DOHH2 (cell line): ENCODE measurements around the gene TPCN2.

Experiments
- H3F3A ChIP-seq: fragments of 200-600 bp; sonication (generic), shearing (Covaris generic); 2 replicates; pipeline ENCODE4 v1.6.0; 2016; ENCODE audit warnings: antibody characterized with exemption, mild to moderate bottlenecking; ENCODE audit not compliant: control insufficient read depth, insufficient read depth
- H3K27ac ChIP-seq: fragments of 200-600 bp; sonication (generic); 2 replicates; pipeline ENCODE4 v1.5.1; 2014; ENCODE audit warnings: low read depth, mild to moderate bottlenecking, low read length, moderate library complexity
- H3K27me3 ChIP-seq: fragments of 200-600 bp; sonication (generic); 2 replicates; pipeline ENCODE4 v1.6.1; 2014; ENCODE audit warnings: mild to moderate bottlenecking, low read length, mixed read lengths; ENCODE audit not compliant: control insufficient read depth
- H3K36me3 ChIP-seq: fragments of 200-600 bp; sonication (generic); 2 replicates; pipeline ENCODE4 v1.6.1; 2014; ENCODE audit warnings: mild to moderate bottlenecking, low read length, moderate library complexity, mixed read lengths; ENCODE audit not compliant: control insufficient read depth
- H3K4me1 ChIP-seq: fragments of 200-600 bp; sonication (generic); 2 replicates; pipeline ENCODE4 v1.6.1; 2014; ENCODE audit warnings: mild to moderate bottlenecking, low read length, mixed read lengths; ENCODE audit not compliant: control insufficient read depth
- H3K4me2 ChIP-seq: fragments of 200-600 bp; sonication (generic); 2 replicates; pipeline ENCODE4 v1.6.0; 2014; ENCODE audit warnings: mild to moderate bottlenecking, low read length, moderate library complexity
- H3K4me3 ChIP-seq: fragments of 200-600 bp; sonication (generic); 2 replicates; pipeline ENCODE4 v1.5.1; 2014; ENCODE audit warnings: mild to moderate bottlenecking, low read length, mixed read lengths
- H3K79me2 ChIP-seq: fragments of 200-600 bp; sonication (generic); 2 replicates; pipeline ENCODE4 v1.6.1; 2014; ENCODE audit warnings: mild to moderate bottlenecking, low read length, mixed read lengths; ENCODE audit not compliant: control insufficient read depth
- H3K9me2 ChIP-seq: fragments of 200-600 bp; sonication (generic); replicated peaks from 2 replicates; pipeline ENCODE4 v1.6.1; 2014; ENCODE audit warnings: mild to moderate bottlenecking, low read length, mixed read lengths; ENCODE audit not compliant: control insufficient read depth
- H3K9me3 ChIP-seq: fragments of 200-600 bp; sonication (generic); 2 replicates; pipeline ENCODE4 v1.6.1; 2014; ENCODE audit warnings: antibody characterized with exemption, low read length, mixed read lengths; ENCODE audit not compliant: control insufficient read depth, insufficient read depth
- H4K20me1 ChIP-seq: fragments of 200-600 bp; sonication (generic); 2 replicates; pipeline ENCODE4 v1.6.0; 2014; ENCODE audit warnings: low read depth, mild to moderate bottlenecking, antibody characterized with exemption, low read length, moderate library complexity; ENCODE audit not compliant: control insufficient read depth, insufficient read depth
- EZH2phosphoT487 ChIP-seq: fragments of 200-600 bp; sonication (generic); IDR thresholded peaks from 2 replicates; pipeline ENCODE4 v1.6.1; 2017; ENCODE audit warnings: borderline replicate concordance, mild to moderate bottlenecking, antibody characterized with exemption, low read length, moderate library complexity, mixed read lengths
- TF ChIP-seq, protein P1 (sequence below): fragments of 200-600 bp; sonication (generic); IDR thresholded peaks from one replicate; pipeline ENCODE4 v1.5.1; 2014; ENCODE audit warnings: antibody characterized with exemption, mild to moderate bottlenecking, low read depth, low read length; ENCODE audit not compliant: poor library complexity, severe bottlenecking

The TPCN2 gene

DNA sequence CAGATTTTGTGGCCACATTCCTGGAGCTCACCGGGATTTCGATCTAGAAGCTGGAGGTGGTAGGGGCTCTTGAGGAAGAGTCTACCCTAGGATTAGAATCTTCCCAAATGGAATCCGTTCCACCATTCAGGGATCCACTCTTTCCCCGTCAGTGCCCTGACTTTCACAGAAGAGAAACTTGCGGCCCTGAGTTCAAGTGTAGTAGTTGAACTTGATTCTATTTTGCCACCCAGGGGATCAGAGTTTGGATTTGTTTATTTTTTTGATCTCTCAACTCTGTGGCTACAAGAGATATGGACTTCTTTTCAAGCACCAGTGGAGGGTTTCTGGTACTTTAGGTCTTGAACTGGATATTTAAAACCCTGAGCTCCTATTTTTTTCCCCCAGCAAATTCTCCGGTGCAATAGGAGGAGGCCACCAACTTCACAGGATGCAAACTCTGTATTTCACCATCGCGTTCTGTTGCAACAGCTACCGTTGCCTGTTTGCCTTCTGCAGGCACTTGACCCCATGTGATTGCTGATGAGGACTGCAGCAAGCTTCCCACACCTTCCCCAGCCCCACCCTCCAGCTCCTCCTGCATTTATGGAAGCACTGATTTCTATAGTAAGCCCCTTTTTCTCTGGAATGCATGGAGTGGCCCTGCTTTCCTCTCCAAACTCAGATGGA is 20.9 kb upstream of the TPCN2 start:
- no peak overlapping the region for H3K4me2 ChIP-seq

DNA sequence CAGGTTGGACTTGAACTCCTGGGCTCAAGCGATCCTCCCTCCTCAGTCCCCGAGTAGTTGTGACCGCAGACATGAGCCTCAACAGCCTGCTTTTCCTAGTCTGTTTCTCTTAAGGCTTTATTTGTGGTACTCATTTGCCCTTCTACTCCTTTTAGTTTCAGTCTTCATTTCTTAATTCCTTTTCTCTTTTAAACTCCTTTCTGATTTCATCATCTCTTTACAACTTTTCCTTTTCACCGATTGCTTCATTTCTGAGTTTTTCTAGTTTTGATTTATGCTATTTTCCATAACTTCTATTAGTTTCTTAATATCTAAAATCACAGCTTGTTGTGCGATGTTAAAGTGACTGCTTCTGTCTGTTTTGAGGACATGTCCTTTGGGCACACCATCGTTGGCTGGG is 18.4 kb upstream of the TPCN2 start:
- H3K9me3 ChIP-seq: no peaks in the 10 kb centered on the region
- no peak for TF ChIP-seq EZH2phosphoT487
- TF ChIP-seq, protein P1, sequence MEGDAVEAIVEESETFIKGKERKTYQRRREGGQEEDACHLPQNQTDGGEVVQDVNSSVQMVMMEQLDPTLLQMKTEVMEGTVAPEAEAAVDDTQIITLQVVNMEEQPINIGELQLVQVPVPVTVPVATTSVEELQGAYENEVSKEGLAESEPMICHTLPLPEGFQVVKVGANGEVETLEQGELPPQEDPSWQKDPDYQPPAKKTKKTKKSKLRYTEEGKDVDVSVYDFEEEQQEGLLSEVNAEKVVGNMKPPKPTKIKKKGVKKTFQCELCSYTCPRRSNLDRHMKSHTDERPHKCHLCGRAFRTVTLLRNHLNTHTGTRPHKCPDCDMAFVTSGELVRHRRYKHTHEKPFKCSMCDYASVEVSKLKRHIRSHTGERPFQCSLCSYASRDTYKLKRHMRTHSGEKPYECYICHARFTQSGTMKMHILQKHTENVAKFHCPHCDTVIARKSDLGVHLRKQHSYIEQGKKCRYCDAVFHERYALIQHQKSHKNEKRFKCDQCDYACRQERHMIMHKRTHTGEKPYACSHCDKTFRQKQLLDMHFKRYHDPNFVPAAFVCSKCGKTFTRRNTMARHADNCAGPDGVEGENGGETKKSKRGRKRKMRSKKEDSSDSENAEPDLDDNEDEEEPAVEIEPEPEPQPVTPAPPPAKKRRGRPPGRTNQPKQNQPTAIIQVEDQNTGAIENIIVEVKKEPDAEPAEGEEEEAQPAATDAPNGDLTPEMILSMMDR: no peak
- H4K20me1 ChIP-seq: no peaks in the 10 kb centered on the region
- no peak overlapping the region for H3K4me3 ChIP-seq
- H3K4me1 ChIP-seq: no peaks in the 10 kb centered on the region
- H3K79me2 ChIP-seq: no peaks in the 10 kb centered on the region
- H3K27me3 ChIP-seq: no peaks in the 10 kb centered on the region
- no peaks in the 10 kb centered on the region for H3F3A ChIP-seq
- no peaks in the 10 kb centered on the region for H3K9me2 ChIP-seq
- H3K27ac ChIP-seq: no peak overlapping the region
- H3K36me3 ChIP-seq: no peaks in the 10 kb centered on the region
- no peak overlapping the region for H3K4me2 ChIP-seq

More for the DNA sequence above, 20.9 kb upstream of the TPCN2 start:
- H3K27me3 ChIP-seq: no peaks in the 10 kb centered on the region
- TF ChIP-seq, protein P1: no peak
- TF ChIP-seq EZH2phosphoT487: no peak
- no peaks in the 10 kb centered on the region for H3K4me1 ChIP-seq
- no peaks in the 10 kb centered on the region for H3K9me2 ChIP-seq
- no peak overlapping the region for H3K27ac ChIP-seq
- no peaks in the 10 kb centered on the region for H3K36me3 ChIP-seq
- H3K4me3 ChIP-seq: no peak overlapping the region
- no peaks in the 10 kb centered on the region for H3K9me3 ChIP-seq
- no peaks in the 10 kb centered on the region for H3K79me2 ChIP-seq
- no peaks in the 10 kb centered on the region for H4K20me1 ChIP-seq
- H3F3A ChIP-seq: no peaks in the 10 kb centered on the region

DNA sequence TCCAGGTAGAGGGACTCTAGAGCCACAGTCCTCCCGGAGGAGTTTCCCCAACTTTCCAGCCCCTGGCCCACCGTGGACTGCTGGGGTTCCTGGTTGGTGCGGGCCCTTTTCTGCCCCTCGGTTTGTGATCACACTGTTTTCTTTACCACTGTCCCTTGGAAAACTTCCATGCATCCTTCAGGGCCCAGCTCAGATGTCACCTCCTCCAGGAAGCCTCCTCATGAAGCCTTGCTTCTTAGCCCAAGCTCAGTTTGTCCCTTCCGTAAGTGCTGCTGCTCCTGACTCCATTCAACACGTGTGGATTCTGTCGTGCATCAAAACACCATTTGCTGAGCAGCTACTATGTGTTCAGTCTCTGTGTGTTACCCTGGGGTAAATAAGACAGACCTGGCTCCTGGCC is 15.9 kb upstream of the TPCN2 start:
- no peaks in the 10 kb centered on the region for H3K9me3 ChIP-seq
- no peak overlapping the region for H3K4me3 ChIP-seq
- H3K79me2 ChIP-seq: no peaks in the 10 kb centered on the region
- no peaks in the 10 kb centered on the region for H3F3A ChIP-seq
- TF ChIP-seq EZH2phosphoT487: no peak
- TF ChIP-seq, protein P1: no peak
- H4K20me1 ChIP-seq: no peaks in the 10 kb centered on the region
- no peaks in the 10 kb centered on the region for H3K9me2 ChIP-seq
- H3K4me1 ChIP-seq: no peaks in the 10 kb centered on the region
- H3K27ac ChIP-seq: no peak overlapping the region
- no peaks in the 10 kb centered on the region for H3K27me3 ChIP-seq
- no peak overlapping the region for H3K4me2 ChIP-seq
- no peaks in the 10 kb centered on the region for H3K36me3 ChIP-seq
